H9 (cell line): Measurements from ENCODE around the gene DNAJC1. TPM values are rescaled to one million over a fixed set of nuclear protein-coding genes. Genes with fewer than 3 reads are reported as not detected.

Experiments used
- DNase-seq: peaks from one replicate; pipeline ENCODE4 v3.0.0-alpha.2; 2017
- H2AFZ ChIP-seq: one replicate; pipeline ENCODE4 v1.6.1; 2013; ENCODE audit warnings: mild to moderate bottlenecking, low read length, control low read depth, moderate library complexity
- H2AK5ac ChIP-seq: 2 replicates; pipeline ENCODE4 v1.6.1; 2013; ENCODE audit warnings: low read length, control low read depth, mixed read lengths; ENCODE audit not compliant: insufficient read length
- H2BK120ac ChIP-seq: one replicate; pipeline ENCODE4 v1.6.1; 2013; ENCODE audit warnings: low read depth, mild to moderate bottlenecking, low read length, control low read depth, inconsistent platforms; ENCODE audit not compliant: poor library complexity, severe bottlenecking
- H2BK12ac ChIP-seq: 2 replicates; pipeline ENCODE4 v1.6.1; 2013; ENCODE audit warnings: low read length, control low read depth, mixed read lengths, low read depth; ENCODE audit not compliant: insufficient read length
- H2BK15ac ChIP-seq: 2 replicates; pipeline ENCODE4 v1.6.1; 2013; ENCODE audit warnings: low read depth, low read length, control low read depth
- H2BK20ac ChIP-seq: one replicate; pipeline ENCODE4 v1.6.1; 2013; ENCODE audit warnings: low read depth, mild to moderate bottlenecking, low read length, control low read depth, inconsistent platforms; ENCODE audit not compliant: poor library complexity, severe bottlenecking
- H2BK5ac ChIP-seq: 2 replicates; pipeline ENCODE4 v1.6.1; 2013; ENCODE audit warnings: low read length, control low read depth, mixed read lengths; ENCODE audit not compliant: insufficient read length
- H3K14ac ChIP-seq: 2 replicates; pipeline ENCODE4 v1.6.1; 2013; ENCODE audit warnings: low read length, control low read depth; ENCODE audit not compliant: insufficient read depth
- H3K18ac ChIP-seq: 2 replicates; pipeline ENCODE4 v1.6.1; 2013; ENCODE audit warnings: low read depth, mild to moderate bottlenecking, mixed read lengths, low read length, control low read depth; ENCODE audit not compliant: insufficient read length
- H3K23ac ChIP-seq: 2 replicates; pipeline ENCODE4 v1.6.1; 2013; ENCODE audit warnings: low read length, control low read depth, mixed read lengths, low read depth; ENCODE audit not compliant: insufficient read length
- H3K23me2 ChIP-seq: 2 replicates; pipeline ENCODE4 v1.6.1; 2013; ENCODE audit warnings: low read depth, mild to moderate bottlenecking, mixed read lengths, low read length, control low read depth; ENCODE audit not compliant: insufficient read length, poor library complexity, severe bottlenecking
- H3K27ac ChIP-seq: 2 replicates; pipeline ENCODE4 v1.5.1; 2013; ENCODE audit warnings: low read length, control low read depth, mixed read lengths, low read depth; ENCODE audit not compliant: insufficient read length
- H3K27me3 ChIP-seq: 2 replicates; pipeline ENCODE4 v1.6.1; 2013; ENCODE audit warnings: low read length, control low read depth, inconsistent platforms; ENCODE audit not compliant: insufficient read depth
- H3K4ac ChIP-seq: 2 replicates; pipeline ENCODE4 v1.6.1; 2013; ENCODE audit warnings: low read depth, mild to moderate bottlenecking, control low read depth, inconsistent platforms, low read length, moderate library complexity
- H3K4me1 ChIP-seq: 2 replicates; pipeline ENCODE4 v1.6.1; 2013; ENCODE audit warnings: low read length, control low read depth, inconsistent platforms; ENCODE audit not compliant: insufficient read depth
- H3K4me2 ChIP-seq: 2 replicates; pipeline ENCODE4 v1.6.1; 2013; ENCODE audit warnings: low read length, control low read depth, mixed read lengths; ENCODE audit not compliant: insufficient read length, insufficient read depth
- H3K56ac ChIP-seq: 2 replicates; pipeline ENCODE4 v1.6.1; 2013; ENCODE audit warnings: low read depth, mild to moderate bottlenecking, mixed read lengths, low read length, control low read depth; ENCODE audit not compliant: insufficient read length
- H3K79me1 ChIP-seq: 2 replicates; pipeline ENCODE4 v1.6.1; 2013; ENCODE audit warnings: low read depth, mild to moderate bottlenecking, moderate library complexity, low read length, control low read depth, inconsistent platforms; ENCODE audit not compliant: insufficient read depth, poor library complexity, severe bottlenecking
- H3K79me2 ChIP-seq: 2 replicates; pipeline ENCODE4 v1.6.1; 2013; ENCODE audit warnings: low read length, control low read depth, inconsistent platforms; ENCODE audit not compliant: insufficient read depth
- H3K9ac ChIP-seq: 2 replicates; pipeline ENCODE4 v1.6.1; 2013; ENCODE audit warnings: low read length, control low read depth, mixed read lengths; ENCODE audit not compliant: insufficient read length; ENCODE audit errors: extremely low read depth
- H3K9me3 ChIP-seq: one replicate; pipeline ENCODE4 v1.6.1; 2013; ENCODE audit warnings: low read depth, low read length, inconsistent platforms; ENCODE audit not compliant: control insufficient read depth
- H3T11ph ChIP-seq: one replicate; pipeline ENCODE4 v1.6.1; 2013; ENCODE audit warnings: mild to moderate bottlenecking, low read length, control low read depth, inconsistent platforms
- H4K20me1 ChIP-seq: one replicate; pipeline ENCODE4 v1.6.1; 2013; ENCODE audit not compliant: control insufficient read depth, insufficient read length, insufficient read depth
- H4K5ac ChIP-seq: 2 replicates; pipeline ENCODE4 v1.6.1; 2013; ENCODE audit warnings: low read depth, mild to moderate bottlenecking, mixed read lengths, low read length, control low read depth; ENCODE audit not compliant: insufficient read length
- H4K8ac ChIP-seq: replicated peaks from 2 replicates; pipeline ENCODE4 v1.6.1; 2013; ENCODE audit warnings: low read length, control low read depth, mixed read lengths, low read depth; ENCODE audit not compliant: insufficient read length
- H4K91ac ChIP-seq: 2 replicates; pipeline ENCODE4 v1.6.1; 2013; ENCODE audit warnings: low read depth, mild to moderate bottlenecking, moderate library complexity, mixed read lengths, low read length, control low read depth; ENCODE audit not compliant: insufficient read length
- H3K27ac Mint-ChIP-seq, 3 experiments: 2 replicates in 2 of 3; 3 replicates in 1 of 3; pipeline ENCODE4 v1.8.0; 2020 to 2021; ENCODE audit warnings: mixed read lengths in 3 of 3, mild to moderate bottlenecking in 1 of 3, moderate library complexity in 1 of 3
- H3K27me3 Mint-ChIP-seq: 2 replicates; pipeline ENCODE4 v1.8.0; 2021; ENCODE audit warnings: low read depth, mild to moderate bottlenecking, moderate library complexity, mixed read lengths
- H3K36me3 Mint-ChIP-seq, 3 experiments: 2 replicates in 2 of 3; 3 replicates in 1 of 3; pipeline ENCODE4 v1.8.0; 2020 to 2021; ENCODE audit warnings: low read depth in 3 of 3, mixed read lengths in 3 of 3; ENCODE audit not compliant: insufficient read depth in 1 of 3
- H3K4me1 Mint-ChIP-seq, 2 experiments: 2 replicates each; pipeline ENCODE4 v1.8.0; 2020; ENCODE audit warnings: mixed read lengths in 2 of 2
- H3K4me3 Mint-ChIP-seq, 2 experiments: 2 replicates in 1 of 2; 3 replicates in 1 of 2; pipeline ENCODE4 v1.8.0; 2020 to 2021; ENCODE audit warnings: mild to moderate bottlenecking in 2 of 2, mixed read lengths in 2 of 2, moderate library complexity in 1 of 2
- H3K9me3 Mint-ChIP-seq, 2 experiments: 2 replicates in 1 of 2; 3 replicates in 1 of 2; pipeline ENCODE4 v1.8.0; 2020; ENCODE audit warnings: mild to moderate bottlenecking in 2 of 2, mixed read lengths in 2 of 2, moderate library complexity in 1 of 2
- WGBS: extraction: QIAGEN DNeasy Blood & Tissue Kit; methylation state at CpG from one replicate; pipeline ENCODE4 v1.1.7; 2013; ENCODE audit warnings: missing lambda C conversion rate, low lambda C conversion rate, mixed read lengths; ENCODE audit not compliant: insufficient read length; ENCODE audit errors: extremely low coverage; 5-methylcytosine and 5-hydroxymethylcytosine counted together
- total RNA-seq: library from RNA; stranded (reverse); gene quantifications from 2 replicates; pipeline ENCODE4 v1.2.1, GENCODE V29; 2021
- TF ChIP-seq, protein P1 (sequence below): fragments of 200-600 bp; sonication (generic); conservative IDR thresholded peaks from 3 replicates; pipeline ENCODE4 v1.8.0; 2021; ENCODE audit warnings: antibody characterized with exemption, mild to moderate bottlenecking

Gene DNAJC1
- total RNA-seq, 1 experiment from 2014 or later: 11.2 TPM

GRCh38 chr10:21993360-21994001 is 10.0 kb downstream of the DNAJC1 start:
- Mint-ChIP-seq H3K4me3 (no peak overlapping the region), H3K27me3 (no peaks in the 10 kb centered on the region), H3K4me1 (peaks cover 5% of the 10 kb centered on the region in 2 experiments), H3K27ac (no peak overlapping the region), H3K36me3 (no peaks in the 10 kb centered on the region), H3K9me3 (no peaks in the 10 kb centered on the region)
- Histone ChIP-seq H3K14ac (no peak overlapping the region), H4K20me1 (no peaks in the 10 kb centered on the region), H2BK20ac (no peak overlapping the region), H3K79me2 (no peaks in the 10 kb centered on the region), H3K4me1 (no peaks in the 10 kb centered on the region), H3K27ac (no peak overlapping the region), H2AFZ (no peak overlapping the region), H3K23me2 (no peaks in the 10 kb centered on the region), H4K91ac (no peak overlapping the region), H3K18ac (no peak overlapping the region), H3K79me1 (no peaks in the 10 kb centered on the region), H2BK120ac (no peak overlapping the region), H4K5ac (no peak overlapping the region), H2BK15ac (no peak overlapping the region), H3K9me3 (no peaks in the 10 kb centered on the region), H3K23ac (no peak overlapping the region), H2BK5ac (no peak overlapping the region), H3K9ac (no peak overlapping the region), H3T11ph (no peak overlapping the region), H3K4ac (no peak overlapping the region), H3K4me2 (no peak overlapping the region), H2BK12ac (no peak overlapping the region), H4K8ac (no peak overlapping the region), H3K56ac (no peak overlapping the region), H2AK5ac (no peak overlapping the region), H3K27me3 (no peaks in the 10 kb centered on the region)
- no CpG with 5 or more reads among the region's 7 CpGs for WGBS
- TF ChIP-seq, protein P1, sequence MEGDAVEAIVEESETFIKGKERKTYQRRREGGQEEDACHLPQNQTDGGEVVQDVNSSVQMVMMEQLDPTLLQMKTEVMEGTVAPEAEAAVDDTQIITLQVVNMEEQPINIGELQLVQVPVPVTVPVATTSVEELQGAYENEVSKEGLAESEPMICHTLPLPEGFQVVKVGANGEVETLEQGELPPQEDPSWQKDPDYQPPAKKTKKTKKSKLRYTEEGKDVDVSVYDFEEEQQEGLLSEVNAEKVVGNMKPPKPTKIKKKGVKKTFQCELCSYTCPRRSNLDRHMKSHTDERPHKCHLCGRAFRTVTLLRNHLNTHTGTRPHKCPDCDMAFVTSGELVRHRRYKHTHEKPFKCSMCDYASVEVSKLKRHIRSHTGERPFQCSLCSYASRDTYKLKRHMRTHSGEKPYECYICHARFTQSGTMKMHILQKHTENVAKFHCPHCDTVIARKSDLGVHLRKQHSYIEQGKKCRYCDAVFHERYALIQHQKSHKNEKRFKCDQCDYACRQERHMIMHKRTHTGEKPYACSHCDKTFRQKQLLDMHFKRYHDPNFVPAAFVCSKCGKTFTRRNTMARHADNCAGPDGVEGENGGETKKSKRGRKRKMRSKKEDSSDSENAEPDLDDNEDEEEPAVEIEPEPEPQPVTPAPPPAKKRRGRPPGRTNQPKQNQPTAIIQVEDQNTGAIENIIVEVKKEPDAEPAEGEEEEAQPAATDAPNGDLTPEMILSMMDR: peak; percentile 72
- no peak for DNase-seq
